GM19397 (cell line): ENCODE data around the gene TRDN.

Experiments
- ATAC-seq: cut with Tn5 transposase; IDR thresholded peaks from one replicate; pipeline ENCODE4 v1.9.1; 2021; ENCODE audit warnings: mild to moderate bottlenecking, moderate library complexity; ENCODE audit not compliant: unreplicated experiment

The TRDN gene

GRCh38 chr6:123636782-123637181, at the start of gene TRDN:
Gene TRDN, minus strand, starts transcription at chr6:123636950. Its CDS starts 175 bp downstream, at chr6:123636775.
- ATAC-seq, result no peak

GRCh38 chr6:123681957-123682462, 45.3 kb upstream of the TRDN start:
- ATAC-seq, result no peak

- no peak for ATAC-seq
These were observed 41.1 kb upstream of the TRDN start for GRCh38 chr6:123677897-123678296.

GRCh38 chr6:123676793-123677192, 40.0 kb upstream of the TRDN start:
- ATAC-seq, result no peak

- ATAC-seq, result no peak
These were observed 32.3 kb upstream of the TRDN start for GRCh38 chr6:123668965-123669591.

- no peak for ATAC-seq
These were observed 31.3 kb upstream of the TRDN start for GRCh38 chr6:123668063-123668462.

GRCh38 chr6:123663436-123663835, 26.7 kb upstream of the TRDN start:
- ATAC-seq, result no peak

- no peak for ATAC-seq
These were observed 26.0 kb upstream of the TRDN start for GRCh38 chr6:123662757-123663156.

- no peak for ATAC-seq
These were observed 24.5 kb upstream of the TRDN start for GRCh38 chr6:123661105-123661891.

GRCh38 chr6:123659960-123660748, 23.4 kb upstream of the TRDN start:
- ATAC-seq, result no peak

- no peak for ATAC-seq
These were observed 22.1 kb upstream of the TRDN start for GRCh38 chr6:123658848-123659247.

- peak; percentile 82 for ATAC-seq
These were observed 19.0 kb upstream of the TRDN start for GRCh38 chr6:123655521-123656306.

- no peak for ATAC-seq
These were observed 12.0 kb upstream of the TRDN start for GRCh38 chr6:123648723-123649122.

GRCh38 chr6:123648020-123648580, 11.3 kb upstream of the TRDN start:
- no peak for ATAC-seq

GRCh38 chr6:123641497-123641896, 4.7 kb upstream of the TRDN start:
- no peak for ATAC-seq

- ATAC-seq, result no peak
These were observed 3.9 kb upstream of the TRDN start for GRCh38 chr6:123640567-123641187.

GRCh38 chr6:123638865-123639264, 2.1 kb upstream of the TRDN start:
- no peak for ATAC-seq

- ATAC-seq, result no peak
These were observed 468 bp downstream of the TRDN start for GRCh38 chr6:123636282-123636681.

GRCh38 chr6:123635567-123635966, 1.2 kb downstream of the TRDN start:
- no peak for ATAC-seq

GRCh38 chr6:123635144-123635543, 1.6 kb downstream of the TRDN start:
- ATAC-seq, result no peak
